ENCODE results near the gene PRSS38.

- no peak for TF ChIP-seq CTCF (optimal IDR thresholded peaks at IDR 0.05 in 1 of 3, IDR thresholded peaks at IDR 0.05 in 1 of 3, conservative IDR thresholded peaks at IDR 0.05 in 1 of 3; ENCODE audit: extremely low read depth in 1 of 3, insufficient read depth in 2 of 3, low read length in 3 of 3)
- no peak for TF ChIP-seq EZH2 (IDR thresholded peaks at IDR 0.05; ENCODE audit: low read length)
Measured at GRCh38 chr1:227823537-227823936, 8.1 kb downstream of the PRSS38 start.
